Chondrocyte (in vitro differentiated cells): ENCODE results near the gene DVL1. TPM values are rescaled to one million over a fixed set of nuclear protein-coding genes. Genes with fewer than 3 reads are reported as not detected.

ENCODE experiments used
- DNase-seq: peaks from one replicate; pipeline ENCODE4 v3.0.0; 2021; ENCODE audit warnings: mixed read lengths, low spot score
- H3K27ac Mint-ChIP-seq: one replicate; pipeline ENCODE4 v1.8.0; 2021; ENCODE audit warnings: mild to moderate bottlenecking, moderate library complexity, mixed read lengths; ENCODE audit not compliant: unreplicated experiment
- H3K27me3 Mint-ChIP-seq: 2 replicates; pipeline ENCODE4 v1.8.0; 2021; ENCODE audit warnings: low read depth, mixed read lengths
- H3K36me3 Mint-ChIP-seq: 2 replicates; pipeline ENCODE4 v1.8.0; 2021; ENCODE audit warnings: low read depth, mixed read lengths
- H3K4me1 Mint-ChIP-seq: 2 replicates; pipeline ENCODE4 v1.8.0; 2021; ENCODE audit warnings: low read depth, mild to moderate bottlenecking, mixed read lengths
- H3K4me3 Mint-ChIP-seq: one replicate; pipeline ENCODE4 v1.8.0; 2021; ENCODE audit warnings: mild to moderate bottlenecking, moderate library complexity, mixed read lengths; ENCODE audit not compliant: unreplicated experiment
- H3K9me3 Mint-ChIP-seq: 2 replicates; pipeline ENCODE4 v1.8.0; 2021; ENCODE audit warnings: low read depth, mixed read lengths
- CTCF ChIP-seq: fragments of 200-600 bp; sonication (generic); IDR thresholded peaks from 2 replicates; pipeline ENCODE4 v1.5.0; 2021; ENCODE audit warnings: antibody characterized with exemption, mild to moderate bottlenecking, moderate library complexity
- total RNA-seq: library from RNA; stranded (reverse); gene quantifications from 3 replicates; pipeline ENCODE4 v1.2.1, GENCODE V29; 2021

The DVL1 gene
- total RNA-seq, 1 donor from 2014 or later = 59.6 TPM

- no peak for DNase-seq
- TF ChIP-seq CTCF = no peak
- Mint-ChIP-seq H3K36me3 (no peaks in the 10 kb centered on the region), H3K27ac (peak overlapping the region; percentile 77), H3K4me1 (peaks cover 17% of the 10 kb centered on the region), H3K4me3 (peak overlapping the region; percentile 12), H3K9me3 (no peaks in the 10 kb centered on the region), H3K27me3 (no peaks in the 10 kb centered on the region)
Observed at GRCh38 chr1:1330366-1331067, 18.7 kb downstream of the DVL1 start.

- Mint-ChIP-seq H3K36me3 (no peaks in the 10 kb centered on the region), H3K4me3 (no peak overlapping the region), H3K9me3 (no peaks in the 10 kb centered on the region), H3K4me1 (peaks cover 21% of the 10 kb centered on the region), H3K27me3 (no peaks in the 10 kb centered on the region), H3K27ac (no peak overlapping the region)
- TF ChIP-seq CTCF = no peak
- DNase-seq = no peak
Observed at GRCh38 chr1:1329304-1330210, 19.7 kb downstream of the DVL1 start.

GRCh38 chr1:1328254-1328653, 21.0 kb downstream of the DVL1 start:
- H3K27me3 Mint-ChIP-seq = no peaks in the 10 kb centered on the region
- no peaks in the 10 kb centered on the region for H3K9me3 Mint-ChIP-seq
- TF ChIP-seq CTCF = no peak
- DNase-seq = no peak
- peaks cover 26% of the 10 kb centered on the region for H3K4me1 Mint-ChIP-seq
- no peak overlapping the region for H3K27ac Mint-ChIP-seq
- no peak overlapping the region for H3K4me3 Mint-ChIP-seq
- H3K36me3 Mint-ChIP-seq = no peaks in the 10 kb centered on the region

GRCh38 chr1:1327291-1327690, 21.9 kb downstream of the DVL1 start:
- Mint-ChIP-seq H3K36me3 (no peaks in the 10 kb centered on the region), H3K4me3 (no peak overlapping the region)

More at GRCh38 chr1:1327291-1327690, 21.9 kb downstream of the DVL1 start:
- Mint-ChIP-seq H3K4me1 (peaks cover 31% of the 10 kb centered on the region), H3K27ac (no peak overlapping the region), H3K27me3 (no peaks in the 10 kb centered on the region), H3K9me3 (no peaks in the 10 kb centered on the region)
- TF ChIP-seq CTCF = no peak
- DNase-seq = no peak
